GM21737 (cell line): ENCODE measurements around the gene NGEF.

Experiments used
- ATAC-seq: cut with Tn5 transposase; IDR thresholded peaks from one replicate; pipeline ENCODE4 v1.9.1; 2021; ENCODE audit warnings: mild to moderate bottlenecking, moderate library complexity; ENCODE audit not compliant: unreplicated experiment

The NGEF gene

DNA sequence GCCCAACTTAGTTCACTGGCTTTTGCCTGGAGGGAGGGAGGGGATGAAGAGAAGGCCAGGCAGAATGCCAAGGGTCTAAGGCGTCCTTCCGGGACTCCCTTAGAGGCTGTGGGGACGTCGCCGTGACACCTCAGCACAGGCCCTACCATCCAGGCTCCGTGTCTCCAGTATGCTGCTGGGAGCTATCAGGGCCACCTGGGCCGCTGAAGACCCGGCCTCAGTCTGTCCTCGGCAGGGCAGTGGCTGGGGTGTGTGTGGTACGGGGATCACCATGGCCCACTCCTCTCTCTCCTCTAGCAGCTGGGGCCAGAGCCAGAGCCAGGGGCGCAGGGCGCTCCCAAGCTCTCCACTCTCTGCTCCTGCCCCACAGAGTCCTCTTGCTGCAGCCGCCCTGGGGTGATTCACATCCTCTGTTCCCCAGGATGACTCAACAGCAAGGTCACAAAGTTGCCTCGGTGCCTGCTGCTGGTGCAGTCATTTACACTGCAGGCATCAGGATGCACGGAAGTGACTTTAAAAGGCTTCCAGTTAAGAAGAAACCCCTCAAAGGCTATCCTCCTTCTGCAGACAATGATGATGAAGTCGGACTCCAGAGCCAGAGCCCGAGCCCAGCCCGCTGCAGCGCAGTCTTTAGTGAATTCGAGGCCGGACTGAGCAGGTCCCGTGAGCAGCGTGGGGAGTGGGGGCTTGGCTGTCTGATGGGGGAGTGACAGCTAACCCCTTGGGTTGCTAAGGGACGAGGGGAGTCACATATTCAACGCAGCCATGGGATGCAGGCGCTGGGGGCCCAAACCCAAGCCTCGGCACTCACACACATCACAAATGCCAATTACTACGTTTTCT lies 111.1 kb downstream of the NGEF start:
- ATAC-seq: no peak

DNA sequence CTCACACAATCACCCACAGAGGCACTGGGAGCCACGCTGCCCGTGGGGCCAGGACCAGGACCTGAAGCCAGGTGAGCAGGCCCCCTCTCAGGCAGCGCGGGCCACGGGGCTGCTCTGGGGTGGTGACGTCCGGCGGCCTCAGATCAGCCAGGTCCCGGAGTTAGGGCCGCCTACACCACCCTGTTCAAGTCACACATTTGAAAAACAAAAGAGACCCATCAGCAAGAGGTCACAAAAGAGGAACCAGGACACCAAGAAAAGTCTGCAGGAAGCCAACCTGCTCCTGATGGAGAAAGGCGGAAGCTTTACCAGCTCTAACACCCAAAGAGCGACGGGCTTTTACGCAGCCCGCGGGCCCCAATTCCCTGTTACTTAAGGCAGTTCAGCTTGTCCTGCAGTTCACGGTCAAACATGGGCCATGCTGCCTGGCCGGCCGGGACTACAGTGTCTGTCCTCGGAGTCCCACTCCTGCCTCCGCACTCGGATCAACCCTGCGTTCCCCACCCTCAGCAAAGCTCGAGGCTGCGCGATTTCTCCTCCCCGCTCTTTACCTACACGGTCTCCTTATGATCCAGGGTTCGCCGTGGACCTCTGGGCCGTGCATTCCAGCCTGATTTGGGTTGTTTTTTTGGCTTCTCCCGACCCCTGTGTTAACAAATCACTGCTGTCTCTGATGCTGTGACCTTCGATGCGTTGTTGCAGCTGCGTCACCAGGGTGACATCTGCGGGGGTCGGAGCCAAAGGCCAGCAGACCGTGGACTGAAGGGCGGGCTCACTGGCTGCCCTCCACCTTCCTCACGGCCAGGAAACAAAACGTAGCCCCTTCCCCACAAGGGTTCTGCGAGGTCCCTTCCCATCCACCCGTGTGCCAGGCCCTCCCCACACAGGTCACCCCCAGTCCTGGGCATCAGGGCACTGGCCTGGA lies 112.0 kb downstream of the NGEF start:
- no peak for ATAC-seq

DNA sequence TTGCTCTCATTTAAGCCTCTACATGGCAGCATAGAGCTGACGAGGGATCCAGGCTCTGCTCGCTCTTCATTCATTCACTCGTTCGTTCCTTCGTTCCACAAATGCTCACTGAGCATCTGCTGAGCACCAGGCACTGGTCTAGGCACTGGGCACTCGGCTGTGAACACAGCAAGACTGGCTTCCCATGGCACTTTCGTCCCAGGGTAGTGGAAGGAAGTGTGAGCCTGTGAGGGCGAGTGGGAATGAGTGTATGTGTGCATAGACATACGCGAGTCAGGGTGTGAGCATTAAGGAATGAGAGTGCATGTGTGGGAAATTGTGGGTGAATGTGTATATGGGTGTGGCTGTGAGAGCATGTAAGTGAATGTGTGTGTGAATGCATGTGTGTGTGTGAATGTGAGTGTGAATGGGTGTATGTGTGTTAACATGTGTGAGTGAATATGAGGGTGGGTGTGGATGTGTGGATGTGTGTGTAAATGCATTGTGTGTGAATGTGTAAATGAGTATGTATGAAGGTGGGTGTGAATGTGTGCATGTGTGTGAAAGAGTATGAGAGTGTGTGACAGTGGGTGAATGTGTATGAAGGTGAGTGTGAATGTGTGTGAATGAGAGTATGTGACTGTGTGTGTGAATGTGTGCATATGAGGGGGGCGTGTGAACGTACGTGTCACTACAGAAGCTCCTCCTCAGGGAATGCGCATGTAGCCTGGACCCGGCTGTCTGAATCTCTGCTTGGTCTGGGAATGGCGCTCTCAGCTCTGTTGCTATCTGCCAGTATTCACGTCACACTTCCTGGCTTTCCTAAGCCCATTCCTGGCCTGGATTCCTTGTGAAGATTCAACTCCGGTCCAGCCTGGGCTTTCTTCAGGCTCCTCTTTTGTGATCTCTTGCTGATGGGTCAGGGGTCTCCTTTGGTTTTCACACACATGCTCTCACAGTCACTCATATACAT lies 114.2 kb downstream of the NGEF start:
- ATAC-seq: no peak

DNA sequence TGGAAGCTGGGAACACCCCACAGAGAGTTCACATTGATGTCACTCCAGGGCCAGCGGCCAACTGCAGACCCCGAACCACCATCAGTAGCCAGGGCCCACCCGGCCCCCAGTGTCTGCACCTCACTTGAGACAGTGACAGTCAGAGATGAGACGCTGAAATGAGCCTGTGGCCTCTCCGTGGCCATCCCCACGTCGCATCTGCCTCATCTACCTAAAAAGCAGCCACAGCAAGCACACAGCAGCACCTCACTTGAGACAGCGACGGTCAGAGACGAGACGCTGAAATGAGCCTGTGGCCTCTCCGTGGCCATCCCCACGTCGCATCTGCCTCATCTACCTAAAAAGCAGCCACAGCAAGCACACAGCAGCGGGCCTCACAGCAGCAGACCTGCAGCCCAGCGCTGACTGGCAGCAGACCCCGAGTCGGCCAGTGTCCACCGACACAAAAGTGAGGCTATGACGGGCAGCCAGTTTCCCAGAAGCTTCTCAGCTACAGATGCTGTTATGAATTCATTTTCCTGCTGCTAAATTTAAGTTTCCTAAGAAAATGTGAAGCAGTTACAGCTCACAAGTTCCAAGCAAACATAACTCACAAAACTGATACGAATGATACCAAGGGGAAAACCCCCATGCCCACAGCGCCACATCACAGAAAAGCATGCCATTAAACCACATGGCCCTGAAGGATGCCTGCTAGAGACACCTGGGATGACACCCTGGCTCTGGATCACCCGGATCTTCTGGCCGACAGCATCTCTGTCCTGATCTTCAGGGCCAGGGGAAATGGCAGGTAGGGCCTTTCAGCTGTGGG lies 115.3 kb downstream of the NGEF start:
- ATAC-seq: no peak

DNA sequence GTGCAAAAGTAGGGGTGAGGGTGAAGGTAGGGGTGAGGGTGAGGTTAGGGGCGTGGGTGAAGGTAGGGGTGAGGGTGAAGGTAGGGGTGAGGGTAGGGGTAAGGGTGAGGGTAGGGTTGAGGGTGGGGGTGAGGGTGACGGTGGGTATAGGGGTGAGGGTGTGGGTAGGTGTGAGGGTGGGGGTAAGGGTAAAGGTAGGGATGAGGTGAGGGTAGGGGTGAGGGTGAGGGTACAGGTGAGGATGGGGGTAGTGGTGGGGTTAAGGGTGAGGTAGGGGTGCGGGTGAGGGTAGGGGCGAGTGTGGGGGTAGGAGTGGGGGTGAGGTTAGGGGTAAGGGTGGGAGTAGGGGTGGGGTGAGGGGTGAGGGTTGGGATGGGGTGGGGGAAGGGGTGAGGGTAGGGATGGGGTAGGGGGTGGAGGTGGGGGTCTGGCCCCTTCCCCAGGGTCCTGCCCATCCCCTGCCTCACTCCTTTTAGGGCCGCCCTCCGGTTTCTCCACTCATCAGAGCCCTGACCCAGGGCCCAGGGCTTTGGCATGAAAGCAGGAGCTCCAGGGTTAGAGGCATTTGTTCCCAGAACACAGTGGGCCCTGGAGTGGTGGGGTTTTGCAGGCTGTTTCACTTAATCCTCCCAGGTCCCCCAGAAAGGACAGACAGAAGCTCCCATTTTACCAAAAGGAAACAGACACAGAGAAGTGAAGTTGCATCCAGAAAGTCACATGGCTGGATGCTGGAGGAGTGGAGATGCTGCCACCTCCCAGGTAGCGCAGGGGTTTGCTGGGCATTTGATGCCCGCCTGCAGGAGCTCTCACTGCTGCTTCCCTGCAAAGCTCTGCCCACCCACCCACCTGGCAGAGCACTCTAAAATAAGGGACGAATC lies 116.1 kb downstream of the NGEF start:
- no peak for ATAC-seq

DNA sequence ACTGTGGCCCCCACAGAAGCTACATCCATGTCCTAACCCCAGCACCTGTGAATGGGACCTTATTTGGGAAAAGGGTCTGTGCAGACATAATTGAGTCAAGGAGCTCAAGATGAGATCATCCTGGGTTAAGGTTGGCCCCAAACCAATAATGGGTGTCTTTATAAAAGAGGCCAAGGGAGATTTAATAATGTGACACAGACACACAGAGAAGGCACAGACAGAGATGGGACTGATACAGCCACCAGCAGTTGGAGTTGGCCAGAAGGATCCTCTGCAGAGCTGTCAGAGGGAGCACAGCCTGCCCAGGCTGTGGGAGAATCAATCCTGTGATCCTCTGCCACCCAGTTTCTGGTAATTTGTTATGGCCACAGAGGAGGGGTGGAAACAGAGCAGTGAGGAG lies 116.9 kb downstream of the NGEF start:
- no peak for ATAC-seq

DNA sequence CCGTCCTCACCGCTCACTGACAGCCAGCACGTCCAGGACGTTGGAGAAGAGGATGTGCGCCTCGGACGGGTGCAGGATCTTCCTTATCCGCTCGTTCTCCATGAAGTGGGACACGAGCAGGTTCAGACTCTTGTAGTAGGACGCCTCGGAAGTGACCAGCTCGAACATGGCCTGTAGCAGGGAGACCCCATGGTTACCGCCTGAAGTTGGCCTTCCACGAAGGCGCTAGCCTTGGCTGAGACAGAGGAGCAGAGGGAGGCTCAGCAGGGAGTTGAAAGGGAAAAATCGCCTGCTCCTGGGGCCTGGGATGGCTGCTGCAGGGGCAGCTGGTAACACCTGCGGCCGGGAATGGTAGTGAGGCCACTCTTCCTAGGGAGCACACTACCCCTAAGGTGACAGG lies 118.3 kb downstream of the NGEF start:
- ATAC-seq: no peak

DNA sequence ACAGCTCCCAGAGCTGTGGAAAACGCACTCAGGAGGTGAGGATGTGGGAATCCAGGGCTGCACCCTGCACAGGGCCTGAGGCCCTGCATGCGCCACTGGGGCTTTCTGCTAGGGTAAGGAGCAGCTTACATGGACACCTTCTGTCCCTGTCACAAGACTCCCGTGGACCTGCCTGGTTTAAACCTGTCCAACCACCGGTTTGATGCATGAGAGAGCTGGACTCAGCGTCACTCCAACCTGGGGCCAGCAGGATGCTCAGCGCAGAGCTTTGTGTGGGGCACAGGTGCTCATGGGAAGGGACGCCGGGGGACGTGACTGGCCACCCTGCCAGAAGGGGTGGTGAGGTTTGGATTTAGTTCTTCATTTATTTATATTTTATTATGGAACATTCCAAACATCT lies 118.8 kb downstream of the NGEF start:
- no peak for ATAC-seq

DNA sequence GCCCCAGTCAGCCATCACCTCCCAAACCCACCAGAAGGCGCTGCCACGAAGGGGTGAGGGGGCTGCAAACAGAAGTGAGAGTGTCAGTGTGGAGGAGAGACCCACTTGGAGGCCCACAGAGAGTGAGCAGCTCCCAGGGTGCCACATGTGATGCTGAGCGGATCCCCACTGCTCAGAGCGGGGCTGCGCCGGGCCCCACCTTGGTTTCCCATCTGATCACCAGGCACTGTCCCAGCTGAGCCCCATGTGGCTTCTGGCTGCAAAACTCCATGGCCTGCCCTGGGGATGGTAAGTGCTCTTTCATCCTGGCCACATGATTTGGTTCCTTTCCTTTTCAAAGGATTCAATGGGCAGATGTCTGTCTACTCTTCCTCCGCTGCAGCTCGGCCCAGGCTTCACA lies 119.2 kb downstream of the NGEF start:
- no peak for ATAC-seq

DNA sequence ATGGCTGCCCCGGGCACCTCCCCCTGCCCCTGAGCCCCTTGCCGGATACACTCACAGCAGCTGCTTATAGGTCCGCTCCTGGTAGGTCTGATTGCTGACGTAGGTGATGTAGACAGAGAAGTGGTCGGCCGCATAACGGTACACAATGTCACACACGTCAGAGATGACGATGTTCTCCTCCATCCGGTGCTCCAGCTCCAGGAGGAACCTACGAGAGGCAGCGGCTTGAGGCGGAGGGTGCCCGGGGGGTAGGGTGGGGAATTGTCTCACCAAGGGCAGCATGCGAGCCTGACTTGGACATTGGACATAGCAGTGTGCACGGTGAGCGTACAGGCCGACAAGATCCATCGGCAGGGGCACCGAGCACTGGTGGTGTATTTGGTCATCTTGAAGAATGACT lies 120.2 kb downstream of the NGEF start:
- no peak for ATAC-seq

DNA sequence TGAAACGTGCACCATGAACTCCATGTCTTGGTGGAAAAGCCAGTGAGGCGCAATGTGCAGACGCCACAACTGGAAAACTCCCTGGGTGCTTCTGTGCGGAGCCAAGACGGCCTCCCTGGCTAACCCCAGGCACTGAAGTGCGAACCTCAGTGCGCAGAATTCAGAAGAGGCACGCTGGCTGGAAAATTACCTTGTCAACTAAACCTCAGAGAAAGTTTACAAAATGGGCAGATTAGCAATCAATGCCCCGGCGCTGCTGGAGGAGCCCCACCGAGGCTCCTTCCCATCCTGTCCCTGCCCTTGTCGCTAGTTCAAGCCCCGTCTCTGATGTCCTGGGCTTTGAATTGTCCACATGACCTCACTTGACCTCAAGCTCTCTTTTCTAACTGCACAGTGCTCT lies 120.8 kb downstream of the NGEF start:
- no peak for ATAC-seq

DNA sequence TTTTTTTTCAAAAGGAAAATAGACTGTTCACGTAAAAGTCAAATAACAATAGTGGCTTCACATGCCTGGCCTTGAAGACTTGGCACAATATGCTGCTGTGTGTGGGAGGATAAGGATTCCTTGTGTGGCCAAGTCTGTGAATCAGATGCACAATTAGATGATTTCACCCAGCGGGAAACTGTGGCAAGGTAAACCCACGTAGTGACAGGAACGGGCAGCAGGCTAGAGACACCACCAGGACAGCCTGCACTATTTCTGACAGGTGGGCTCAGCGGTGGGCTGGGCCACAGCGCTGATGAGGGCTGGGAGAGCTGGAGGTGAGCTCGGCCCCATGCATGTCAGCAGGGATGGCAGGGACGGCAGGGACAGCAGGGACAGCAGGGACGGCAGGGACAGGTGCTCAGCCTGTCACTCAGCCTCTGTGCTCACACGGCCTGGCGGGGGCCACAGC lies 121.4 kb downstream of the NGEF start:
- no peak for ATAC-seq

DNA sequence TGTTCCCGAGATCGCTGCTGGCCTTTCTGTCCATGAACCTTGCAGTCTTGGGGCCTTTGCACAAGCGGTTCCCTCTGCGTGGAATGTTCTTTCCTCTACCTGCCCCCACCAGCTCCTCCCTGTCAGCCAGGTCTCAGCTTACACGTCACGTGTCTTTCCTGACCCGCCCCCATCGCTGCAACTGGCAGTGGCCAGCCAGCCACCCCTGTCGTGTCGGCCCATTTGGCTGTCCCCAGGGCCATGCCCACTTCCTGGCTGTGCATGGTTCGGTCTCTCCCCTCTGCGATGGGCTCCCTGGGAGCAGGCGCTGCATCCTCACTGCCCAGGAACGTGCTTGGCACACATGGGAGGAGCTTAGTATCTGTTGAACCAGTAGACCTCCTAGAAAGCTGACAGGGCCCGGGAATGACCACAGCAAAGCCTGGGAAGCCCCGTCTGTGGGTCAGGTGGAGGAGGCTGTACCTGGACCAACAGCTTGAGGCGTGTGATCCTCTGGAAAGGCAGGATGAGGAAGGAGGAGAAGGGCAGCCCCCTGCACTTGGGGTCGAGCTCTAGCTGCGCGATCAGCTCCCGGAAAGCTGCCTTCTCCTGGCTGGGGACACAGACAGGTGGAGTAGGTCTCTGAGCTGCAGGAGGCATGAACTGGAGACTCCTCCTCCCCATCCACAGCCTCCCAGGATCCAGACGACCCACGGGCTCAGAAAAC lies 122.0 kb downstream of the NGEF start:
- ATAC-seq: no peak

DNA sequence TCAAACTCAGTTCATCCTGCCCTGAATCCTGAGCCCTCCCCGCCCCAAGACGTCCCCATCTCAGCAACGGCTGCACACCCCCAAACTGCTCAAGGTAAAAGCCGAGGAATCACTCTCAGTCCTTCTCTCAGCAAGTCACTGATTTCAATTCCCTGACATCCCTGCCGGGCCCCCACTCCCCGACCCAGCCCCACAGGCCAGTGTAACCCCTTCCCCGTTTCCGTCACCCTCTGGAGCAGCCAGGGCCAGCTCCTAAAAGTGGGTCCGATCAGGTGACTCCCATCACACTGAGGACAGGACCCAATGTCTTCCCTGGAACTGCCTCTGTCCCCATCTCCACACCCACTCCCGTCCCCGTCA lies 122.5 kb downstream of the NGEF start:
- ATAC-seq: no peak

DNA sequence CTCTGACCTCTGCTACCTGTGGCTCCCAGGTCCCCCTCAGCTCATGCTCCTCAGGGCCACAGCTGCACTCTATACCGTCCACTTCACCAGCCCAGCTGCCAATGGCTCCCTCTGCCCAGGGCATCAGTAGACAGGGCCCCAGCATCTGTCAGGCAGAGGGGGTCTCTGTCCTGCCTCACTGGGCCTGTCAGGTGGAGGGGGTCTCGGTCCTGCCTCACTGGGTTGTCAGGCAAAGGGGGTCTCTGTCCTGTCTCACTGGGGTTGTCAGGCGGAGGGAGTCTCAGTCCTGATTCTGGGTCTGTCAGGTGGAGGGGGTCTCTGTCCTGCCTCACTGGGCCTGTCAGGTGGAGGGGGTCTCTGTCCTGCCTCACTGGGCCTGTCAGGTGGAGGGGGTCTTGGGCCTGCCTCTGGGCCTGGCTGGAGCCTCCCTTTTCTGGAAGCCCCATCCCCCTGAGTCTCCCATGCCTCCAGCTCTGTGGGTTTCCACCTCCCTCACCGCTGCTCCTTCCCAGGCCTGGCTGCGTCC lies 123.1 kb downstream of the NGEF start:
- ATAC-seq: no peak

DNA sequence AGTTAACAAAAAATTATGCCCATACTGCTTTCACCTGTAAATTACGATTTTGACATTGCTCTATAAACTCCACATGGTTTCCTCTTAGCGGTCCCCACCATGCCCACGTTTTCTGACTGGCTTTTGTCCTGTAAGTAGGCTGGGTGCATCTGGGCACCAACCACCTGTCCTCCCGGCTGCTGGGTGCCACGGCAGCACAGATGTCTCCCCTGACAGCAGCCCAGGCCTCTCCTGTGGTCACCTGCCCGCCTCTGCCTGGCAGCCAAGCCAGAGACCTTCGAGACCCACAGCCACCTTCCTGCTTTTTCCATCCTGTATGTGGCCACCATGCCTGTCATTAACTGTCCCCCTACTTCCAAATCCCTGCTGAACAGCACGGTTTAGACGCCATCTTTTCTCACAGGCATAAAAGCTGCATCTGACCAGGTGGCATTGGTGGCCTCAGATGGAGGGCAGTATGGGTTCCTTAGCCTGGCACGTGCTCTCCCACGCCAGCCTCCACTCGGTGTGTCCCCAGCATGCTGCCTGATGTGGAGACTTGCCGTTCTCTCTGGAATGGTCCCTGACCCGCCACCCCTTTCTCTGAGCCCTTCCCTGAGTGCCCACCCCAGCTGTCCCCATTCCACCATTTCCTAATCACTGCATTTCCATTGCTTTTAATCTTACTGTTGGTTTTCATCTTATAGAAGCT lies 124.1 kb downstream of the NGEF start:
- ATAC-seq: no peak

DNA sequence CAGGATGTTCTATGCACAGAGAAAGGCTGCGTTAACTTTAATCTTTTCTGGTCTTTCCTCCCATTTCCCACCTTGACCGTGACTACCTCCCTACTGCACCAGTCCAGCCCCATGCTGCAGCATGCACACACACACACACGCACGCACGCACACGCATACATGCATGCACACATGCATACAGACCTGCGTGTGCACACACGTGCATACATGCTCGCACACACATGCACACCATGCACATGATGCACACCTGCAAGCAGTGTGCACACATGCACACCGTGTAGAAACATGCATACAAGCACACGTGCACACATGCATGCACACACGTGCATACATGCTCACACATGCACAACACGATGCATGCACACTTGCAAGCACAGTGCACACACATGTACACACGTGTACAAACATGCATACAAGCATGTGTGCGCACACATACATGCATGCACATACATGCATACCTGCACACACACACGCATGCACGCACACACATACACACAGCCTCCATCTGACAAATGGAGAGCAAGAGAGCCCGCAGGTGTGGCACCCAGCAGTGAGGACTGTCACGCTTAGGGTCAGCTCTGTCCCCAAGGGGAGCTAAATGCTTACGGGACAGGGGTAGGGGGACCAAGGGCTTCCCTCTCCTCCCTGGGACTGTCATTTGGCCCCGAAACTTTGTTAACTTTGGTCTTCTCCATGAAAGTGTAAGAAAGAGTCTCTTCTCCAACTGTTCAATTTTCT lies 124.8 kb downstream of the NGEF start:
- no peak for ATAC-seq
